ENCODE data around the gene CTNNBL1. TPM values are rescaled to one million over a fixed set of nuclear protein-coding genes. Genes with fewer than 3 reads are reported as not detected.

Gene CTNNBL1
- total and polyA plus RNA-seq, 2 donors (not counting 1 experiment from before 2014, with no cell fraction given): 31.3 to 39.0 TPM

- no peaks in the 10 kb centered on the region for H3K9me3 ChIP-seq (ENCODE audit: control insufficient read depth, insufficient read depth, low read depth, low read length)
- no peak overlapping the region for H3K4me2 ChIP-seq (ENCODE audit: extremely low read depth, insufficient read depth, low read length)
- H4K20me1 ChIP-seq (ENCODE audit: control insufficient read depth, extremely low read depth, insufficient read depth, low read length): no peaks in the 10 kb centered on the region
- no peaks in the 10 kb centered on the region for H3K4me1 ChIP-seq (ENCODE audit: control insufficient read depth, extremely low read depth, insufficient read depth, low read length)
- no peak overlapping the region for H2AFZ ChIP-seq (ENCODE audit: low read length)
- no peaks in the 10 kb centered on the region for H3K27me3 ChIP-seq (ENCODE audit: control insufficient read depth, insufficient read depth, low read length)
- H3K9ac ChIP-seq (ENCODE audit: insufficient read depth, low read length): no peak overlapping the region
- no peak overlapping the region for H3K27ac ChIP-seq (ENCODE audit: insufficient read depth, low read length)
- DNase-seq (ENCODE audit: low read depth in 2 of 2): peak in 1 of 2 donors; percentile 42
- no peak for TF ChIP-seq EZH2 (IDR thresholded peaks at IDR 0.05; ENCODE audit: low read length, missing control alignments)
- H3K36me3 ChIP-seq (ENCODE audit: control insufficient read depth, insufficient read depth, low read length): peaks cover 3% of the 10 kb centered on the region
- H3K79me2 ChIP-seq (ENCODE audit: control insufficient read depth, insufficient read depth, low read length): no peaks in the 10 kb centered on the region
- H3K4me3 ChIP-seq (replicated peaks in 1 of 4; ENCODE audit: control extremely low read depth in 1 of 4, insufficient read depth in 1 of 4, low read depth in 3 of 4, low read length in 4 of 4): no peak overlapping the region
Observed at GRCh38 chr20:37741570-37741969, 47.7 kb downstream of the CTNNBL1 start.

- no peak overlapping the region for H3K4me3 ChIP-seq (replicated peaks in 1 of 4; ENCODE audit: control extremely low read depth in 1 of 4, insufficient read depth in 1 of 4, low read depth in 3 of 4, low read length in 4 of 4)
- no peaks in the 10 kb centered on the region for H4K20me1 ChIP-seq (ENCODE audit: control insufficient read depth, extremely low read depth, insufficient read depth, low read length)
- H3K27ac ChIP-seq (ENCODE audit: insufficient read depth, low read length): no peak overlapping the region
- no peak overlapping the region for H2AFZ ChIP-seq (ENCODE audit: low read length)
- H3K36me3 ChIP-seq (ENCODE audit: control insufficient read depth, insufficient read depth, low read length): peaks cover 3% of the 10 kb centered on the region
- no peaks in the 10 kb centered on the region for H3K9me3 ChIP-seq (ENCODE audit: control insufficient read depth, insufficient read depth, low read depth, low read length)
- no peak for DNase-seq (ENCODE audit: low read depth in 2 of 2)
- no peaks in the 10 kb centered on the region for H3K79me2 ChIP-seq (ENCODE audit: control insufficient read depth, insufficient read depth, low read length)
- no peak overlapping the region for H3K9ac ChIP-seq (ENCODE audit: insufficient read depth, low read length)
- no peak overlapping the region for H3K4me2 ChIP-seq (ENCODE audit: extremely low read depth, insufficient read depth, low read length)
- H3K4me1 ChIP-seq (ENCODE audit: control insufficient read depth, extremely low read depth, insufficient read depth, low read length): no peaks in the 10 kb centered on the region
- no peaks in the 10 kb centered on the region for H3K27me3 ChIP-seq (ENCODE audit: control insufficient read depth, insufficient read depth, low read length)
- TF ChIP-seq EZH2 (IDR thresholded peaks at IDR 0.05; ENCODE audit: low read length, missing control alignments): no peak
- no peak for TF ChIP-seq CTCF (conservative IDR thresholded peaks at IDR 0.05 in 1 of 2, IDR thresholded peaks at IDR 0.05 in 1 of 2; ENCODE audit: low read depth in 1 of 2, low read length in 2 of 2)
Observed at GRCh38 chr20:37742131-37742530, 48.3 kb downstream of the CTNNBL1 start.

GRCh38 chr20:37744347-37744746, 50.5 kb downstream of the CTNNBL1 start:
- Histone ChIP-seq H3K27me3 (ENCODE audit: control insufficient read depth, insufficient read depth, low read length) (no peaks in the 10 kb centered on the region), H3K9ac (ENCODE audit: insufficient read depth, low read length) (no peak overlapping the region), H4K20me1 (ENCODE audit: control insufficient read depth, extremely low read depth, insufficient read depth, low read length) (no peaks in the 10 kb centered on the region), H3K4me1 (ENCODE audit: control insufficient read depth, extremely low read depth, insufficient read depth, low read length) (no peaks in the 10 kb centered on the region), H3K4me2 (ENCODE audit: extremely low read depth, insufficient read depth, low read length) (no peak overlapping the region), H3K79me2 (ENCODE audit: control insufficient read depth, insufficient read depth, low read length) (no peaks in the 10 kb centered on the region), H3K4me3 (replicated peaks in 1 of 4; ENCODE audit: control extremely low read depth in 1 of 4, insufficient read depth in 1 of 4, low read depth in 3 of 4, low read length in 4 of 4) (no peak overlapping the region), H3K9me3 (ENCODE audit: control insufficient read depth, insufficient read depth, low read depth, low read length) (no peaks in the 10 kb centered on the region), H2AFZ (ENCODE audit: low read length) (no peak overlapping the region), H3K36me3 (ENCODE audit: control insufficient read depth, insufficient read depth, low read length) (no peaks in the 10 kb centered on the region), H3K27ac (ENCODE audit: insufficient read depth, low read length) (no peak overlapping the region)
- DNase-seq (ENCODE audit: low read depth in 2 of 2): no peak
- no peak for TF ChIP-seq CTCF (conservative IDR thresholded peaks at IDR 0.05 in 1 of 2, IDR thresholded peaks at IDR 0.05 in 1 of 2; ENCODE audit: low read depth in 1 of 2, low read length in 2 of 2)
- no peak for TF ChIP-seq EZH2 (IDR thresholded peaks at IDR 0.05; ENCODE audit: low read length, missing control alignments)
